Kidney (tissue), 14 donors: ENCODE data around the gene SORBS2. TPM values are rescaled to one million over a fixed set of nuclear protein-coding genes. Genes with fewer than 3 reads are reported as not detected.
A peak's percentile ranks its signal among the peaks of the same experiment; 100 is the strongest.

Experiments used
- DNase-seq, 5 donors: peaks; one replicate each; pipeline ENCODE4 v3.0.0-alpha.2; 2013 to 2020
- FAIRE-seq: peaks from 2 replicates; lab custom pipeline; 2012; peaks lifted over from hg19 to GRCh38; lab: Jason Lieb, UNC
- H3K27ac ChIP-seq, 2 donors: one replicate each; pipeline ENCODE4 v1.7.0; 2013; ENCODE audit warnings: low read depth in 2 of 2, low read length in 2 of 2, inconsistent platforms in 1 of 2
- H3K27me3 ChIP-seq: one replicate; pipeline ENCODE4 v1.7.1; 2013; ENCODE audit warnings: low read length, inconsistent platforms; ENCODE audit not compliant: control insufficient read depth, insufficient read depth
- H3K36me3 ChIP-seq, 3 donors: one replicate each; pipeline versions ENCODE4 v1.7.0 to v1.7.1; 2013; ENCODE audit warnings: low read length in 3 of 3, control low read depth in 1 of 3, inconsistent platforms in 1 of 3; ENCODE audit not compliant: insufficient read depth in 3 of 3, control insufficient read depth in 2 of 3
- H3K4me1 ChIP-seq, 3 donors: one replicate each; pipeline versions ENCODE4 v1.7.0 to v1.7.1; 2013; ENCODE audit warnings: low read length in 3 of 3, inconsistent platforms in 1 of 3, low read depth in 1 of 3; ENCODE audit not compliant: control insufficient read depth in 2 of 3, insufficient read depth in 2 of 3
- H3K4me3 ChIP-seq, 3 donors: one replicate each; pipeline versions ENCODE4 v1.7.0 to v1.8.1; 2013; ENCODE audit warnings: low read length in 3 of 3, control low read depth in 1 of 3, inconsistent platforms in 1 of 3
- H3K9ac ChIP-seq, 3 donors: one replicate each; pipeline versions ENCODE4 v1.7.0 to v1.7.1; 2013; ENCODE audit warnings: low read length in 3 of 3, control low read depth in 1 of 3, inconsistent platforms in 1 of 3
- H3K9me3 ChIP-seq, 3 donors: one replicate each; pipeline versions ENCODE4 v1.7.0 to v1.7.1; 2013; ENCODE audit warnings: low read length in 3 of 3, control low read depth in 1 of 3, inconsistent platforms in 1 of 3; ENCODE audit not compliant: control insufficient read depth in 2 of 3, insufficient read depth in 1 of 3
- CTCF ChIP-seq: IDR thresholded peaks from 3 replicates; pipeline ENCODE4 v1.5.1; 2012; ENCODE audit warnings: mild to moderate bottlenecking, moderate library complexity, borderline replicate concordance; ENCODE audit not compliant: insufficient read depth; ENCODE audit errors: extremely low read depth
- intact Hi-C: fragments of 100-400 bp; cut with DNase I; formaldehyde crosslinking; loops from one replicate; pipeline ENCODE4 v1.11.1; 2022
- polyA plus RNA-seq: library from polyadenylated mRNA; stranded (reverse); fragments of 350-450 nt; fragmentation: Illumina TruSeq; extraction: RNeasy Lipid Tissue Mini Kit (QIAGEN cat#74804); gene quantifications from one replicate; pipeline ENCODE4 v1.2.3, GENCODE V29; 2014; ENCODE audit warnings: low read depth, low replicate concordance; ENCODE audit not compliant: insufficient read depth
- total RNA-seq: library from RNA; stranded (reverse); fragmentation: NEBNext Ultra II Directional; extraction: Animal tissue kit (Norgen Biotek cat#: 25700); gene quantifications from one replicate; pipeline ENCODE4 v1.2.1, GENCODE V29; 2021
- donor health status: control.
- donor health status: control.
- donor health status: control.
- donor health status: control.
- donor health status: control.
- donor health status: DM: yes; HTN: yes; CAD: no.
- donor health status: Normal renal cell carcinoma (clear cell type).

The SORBS2 gene
- total and polyA plus RNA-seq, 2 donors from 2014 or later = 26.0 to 127 TPM

GRCh38 chr4:185741795-185742194, 70.2 kb downstream of the SORBS2 start:
- intact Hi-C loops = no loop called here
- Histone ChIP-seq H3K9ac (no peak overlapping the region), H3K4me3 (no peak overlapping the region), H3K36me3 (no peaks in the 10 kb centered on the region), H3K27ac (no peak overlapping the region), H3K4me1 (peaks cover 0 to 17% (median 9%) of the 10 kb centered on the region in 3 donors), H3K9me3 (no peaks in the 10 kb centered on the region), H3K27me3 (no peaks in the 10 kb centered on the region)
- no peak for TF ChIP-seq CTCF
- FAIRE-seq = no peak
- DNase-seq = no peak

- Histone ChIP-seq H3K27me3 (no peaks in the 10 kb centered on the region), H3K9ac (no peak overlapping the region), H3K9me3 (no peaks in the 10 kb centered on the region), H3K4me1 (peaks cover 0 to 17% (median 9%) of the 10 kb centered on the region in 3 donors), H3K36me3 (no peaks in the 10 kb centered on the region), H3K4me3 (no peak overlapping the region), H3K27ac (peak overlapping the region; percentile 16 to 58)
- intact Hi-C loops = no loop called here
- DNase-seq (peak in 1 of 5 donors; percentile 40), FAIRE-seq (no peak)
- TF ChIP-seq CTCF = no peak
These were observed 71.5 kb downstream of the SORBS2 start for GRCh38 chr4:185740471-185740873.

- no peak for FAIRE-seq
- no peak for DNase-seq
- intact Hi-C loops = no loop called here
- H3K27ac ChIP-seq = no peak overlapping the region
- no peak overlapping the region for H3K4me3 ChIP-seq
- no peaks in the 10 kb centered on the region for H3K27me3 ChIP-seq
- no peaks in the 10 kb centered on the region for H3K9me3 ChIP-seq
- peaks cover 0 to 13% (median 9%) of the 10 kb centered on the region in 3 donors for H3K4me1 ChIP-seq
- H3K36me3 ChIP-seq = no peaks in the 10 kb centered on the region
- no peak for TF ChIP-seq CTCF
- no peak overlapping the region for H3K9ac ChIP-seq
These were observed 73.2 kb downstream of the SORBS2 start for GRCh38 chr4:185738820-185739219.

- Histone ChIP-seq H3K36me3 (peaks cover 0 to 2% (median 0%) of the 10 kb centered on the region in 3 donors), H3K9me3 (no peaks in the 10 kb centered on the region), H3K27ac (peak overlapping the region; percentile 41 to 65), H3K9ac (no peak overlapping the region), H3K27me3 (no peaks in the 10 kb centered on the region), H3K4me3 (peak overlapping the region in 2 of 3 donors; percentile 11 to 12), H3K4me1 (peaks cover 0 to 13% (median 9%) of the 10 kb centered on the region in 3 donors)
- FAIRE-seq (no peak), DNase-seq (peak in 2 of 5 donors; percentile 70 to 86)
- TF ChIP-seq CTCF = no peak
- intact Hi-C loops = no loop called here
These were observed 73.9 kb downstream of the SORBS2 start for GRCh38 chr4:185738038-185738552.
